GDM1 (cell line): ENCODE measurements around the gene TMEM270.
"Not testable (repeated sequence)": the region's sequence is repeated elsewhere in the genome, so short reads cannot be mapped to it uniquely, and the experiment has no call there.

Experiments
- DNase-seq: peaks from one replicate; lab custom pipeline; 2025; lab: John Stamatoyannopoulos, UW

TMEM270 gene

GRCh38 chr7:73860859-73861258, at the start of gene TMEM270:
Gene TMEM270 (plus strand): TSS chr7:73861159. CDS start chr7:73861195, 36 bp downstream.
- no peak for DNase-seq

- peak; percentile 29 for DNase-seq
These were observed 49.2 kb upstream of the TMEM270 start for GRCh38 chr7:73811760-73812168.

- DNase-seq = no peak
These were observed 48.0 kb upstream of the TMEM270 start for GRCh38 chr7:73812996-73813395.

- DNase-seq = no peak
These were observed 45.5 kb upstream of the TMEM270 start for GRCh38 chr7:73815436-73815835.

- no peak for DNase-seq
These were observed 43.8 kb upstream of the TMEM270 start for GRCh38 chr7:73817121-73817520.

GRCh38 chr7:73820013-73820412, 40.9 kb upstream of the TMEM270 start:
- DNase-seq = no peak

- DNase-seq = not testable (repeated sequence)
These were observed 39.2 kb upstream of the TMEM270 start for GRCh38 chr7:73821597-73822285.

GRCh38 chr7:73822319-73823173, 38.4 kb upstream of the TMEM270 start:
- no peak for DNase-seq

- no peak for DNase-seq
These were observed 37.7 kb upstream of the TMEM270 start for GRCh38 chr7:73823257-73823656.

GRCh38 chr7:73823873-73824592, 36.9 kb upstream of the TMEM270 start:
- DNase-seq = no peak

- no peak for DNase-seq
These were observed 36.0 kb upstream of the TMEM270 start for GRCh38 chr7:73824986-73825385.

- no peak for DNase-seq
These were observed 33.3 kb upstream of the TMEM270 start for GRCh38 chr7:73827567-73828106.

- DNase-seq = no peak
These were observed 32.7 kb upstream of the TMEM270 start for GRCh38 chr7:73828107-73828803.

- DNase-seq = no peak
These were observed 32.0 kb upstream of the TMEM270 start for GRCh38 chr7:73828972-73829371.

GRCh38 chr7:73829505-73829904, 31.5 kb upstream of the TMEM270 start:
- DNase-seq = no peak

- DNase-seq = no peak
These were observed 30.9 kb upstream of the TMEM270 start for GRCh38 chr7:73829921-73830680.

- no peak for DNase-seq
These were observed 30.0 kb upstream of the TMEM270 start, which contains the start of gene CLDN4 for GRCh38 chr7:73830681-73831583. Gene CLDN4 (plus strand): TSS chr7:73830996. CDS start chr7:73831202, 206 bp downstream.

GRCh38 chr7:73831584-73831833, 29.4 kb upstream of the TMEM270 start:
- DNase-seq = no peak

- DNase-seq = no peak
These were observed 28.9 kb upstream of the TMEM270 start for GRCh38 chr7:73831834-73832651.
